ENCODE results near the gene TDRD9. TPM values are rescaled to one million over a fixed set of nuclear protein-coding genes. Genes with fewer than 3 reads are reported as not detected.

The TDRD9 gene
- total RNA-seq, 1 experiment from 2014 or later: not detected

- CTCF ChIA-PET: interaction anchor here (1.1 kb wide), 1 partner anchor 25 kb away, joined by 4 read pairs; no protein-coding TSS in a partner anchor
- no peak overlapping the region for H3K4me3 ChIP-seq (ENCODE audit: low read depth, low read length, poor library complexity, severe bottlenecking)
- POLR2A ChIA-PET (ENCODE audit: low non-redundant PET): no interaction called here
These were observed 2.9 kb upstream of the TDRD9 start for GRCh38 chr14:103925316-103925715.

GRCh38 chr14:103927566-103927965 lies 690 bp upstream of the TDRD9 start:
- no peak overlapping the region for H3K27ac ChIP-seq (ENCODE audit: low read depth, low read length, poor library complexity, severe bottlenecking)
- H3K27me3 ChIP-seq (replicated peaks; ENCODE audit: insufficient read depth, low read depth, low read length, poor library complexity): no peaks in the 10 kb centered on the region
- no peak for DNase-seq (ENCODE audit: low spot score)
- H3K4me1 ChIP-seq (ENCODE audit: insufficient read depth, low read length, poor library complexity, severe bottlenecking): no peaks in the 10 kb centered on the region
- no peak for TF ChIP-seq EZH2 (IDR thresholded peaks at IDR 0.05; ENCODE audit: borderline replicate concordance, low read depth, low read length, poor library complexity, severe bottlenecking)
- TF ChIP-seq CTCF (conservative IDR thresholded peaks at IDR 0.05; ENCODE audit: low read depth, low read length): no peak
- no peaks in the 10 kb centered on the region for H3K9me3 ChIP-seq (ENCODE audit: low read depth, low read length, poor library complexity, severe bottlenecking)
- no peaks in the 10 kb centered on the region for H3K36me3 ChIP-seq (ENCODE audit: insufficient read depth, low read length, poor library complexity, severe bottlenecking)
- BruUV-seq (replicated peaks): no TSS peak
- POLR2A ChIA-PET (ENCODE audit: low non-redundant PET): no interaction called here
- H3K4me3 ChIP-seq (ENCODE audit: low read depth, low read length, poor library complexity, severe bottlenecking): no peak overlapping the region
- intact Hi-C loops (cut with micrococcal nuclease; ENCODE audit: unreplicated experiment): no loop called here
- CTCF ChIA-PET: no interaction called here

More at GRCh38 chr14:103925316-103925715, 2.9 kb upstream of the TDRD9 start:
- Histone ChIP-seq H3K27ac (ENCODE audit: low read depth, low read length, poor library complexity, severe bottlenecking) (no peak overlapping the region), H3K4me1 (ENCODE audit: insufficient read depth, low read length, poor library complexity, severe bottlenecking) (no peaks in the 10 kb centered on the region), H3K27me3 (replicated peaks; ENCODE audit: insufficient read depth, low read depth, low read length, poor library complexity) (no peaks in the 10 kb centered on the region), H3K36me3 (ENCODE audit: insufficient read depth, low read length, poor library complexity, severe bottlenecking) (no peaks in the 10 kb centered on the region), H3K9me3 (ENCODE audit: low read depth, low read length, poor library complexity, severe bottlenecking) (no peaks in the 10 kb centered on the region)
- BruUV-seq (replicated peaks): no TSS peak
- DNase-seq (ENCODE audit: low spot score): no peak
- intact Hi-C loops (cut with micrococcal nuclease; ENCODE audit: unreplicated experiment): no loop called here
- no peak for TF ChIP-seq EZH2 (IDR thresholded peaks at IDR 0.05; ENCODE audit: borderline replicate concordance, low read depth, low read length, poor library complexity, severe bottlenecking)
- TF ChIP-seq CTCF (conservative IDR thresholded peaks at IDR 0.05; ENCODE audit: low read depth, low read length): no peak

- Histone ChIP-seq H3K4me1 (ENCODE audit: insufficient read depth, low read length, poor library complexity, severe bottlenecking) (no peaks in the 10 kb centered on the region), H3K27ac (ENCODE audit: low read depth, low read length, poor library complexity, severe bottlenecking) (no peak overlapping the region), H3K36me3 (ENCODE audit: insufficient read depth, low read length, poor library complexity, severe bottlenecking) (no peaks in the 10 kb centered on the region), H3K4me3 (ENCODE audit: low read depth, low read length, poor library complexity, severe bottlenecking) (no peak overlapping the region), H3K27me3 (replicated peaks; ENCODE audit: insufficient read depth, low read depth, low read length, poor library complexity) (no peaks in the 10 kb centered on the region), H3K9me3 (ENCODE audit: low read depth, low read length, poor library complexity, severe bottlenecking) (no peaks in the 10 kb centered on the region)
- CTCF ChIA-PET: no interaction called here
- TF ChIP-seq EZH2 (IDR thresholded peaks at IDR 0.05; ENCODE audit: borderline replicate concordance, low read depth, low read length, poor library complexity, severe bottlenecking) (no peak), CTCF (conservative IDR thresholded peaks at IDR 0.05; ENCODE audit: low read depth, low read length) (no peak)
- BruUV-seq (replicated peaks): no TSS peak
- DNase-seq (ENCODE audit: low spot score): no peak
- intact Hi-C loops (cut with micrococcal nuclease; ENCODE audit: unreplicated experiment): no loop called here
- POLR2A ChIA-PET (ENCODE audit: low non-redundant PET): no interaction called here
These were observed 1.9 kb downstream of the TDRD9 start for GRCh38 chr14:103930051-103930604.
